Retinal pigment epithelial cell (primary cell): ENCODE measurements around the gene ENPP7.

Source experiments
- DNase-seq: peaks from one replicate; pipeline ENCODE4 v3.0.0-alpha.2; 2010; ENCODE audit warnings: low read depth
- H3K4me3 ChIP-seq: 2 replicates; pipeline ENCODE4 v1.5.1; 2011; ENCODE audit warnings: mild to moderate bottlenecking, low read length, control low read depth, moderate library complexity
- CTCF ChIP-seq: conservative IDR thresholded peaks from 2 replicates; pipeline ENCODE4 v1.5.1; 2011; ENCODE audit warnings: low read depth, low read length, control low read depth, inconsistent platforms

The ENPP7 gene

GRCh38 chr17:79695797-79696609 is 34.7 kb upstream of the ENPP7 start:
- DNase-seq: no peak
- no peak for TF ChIP-seq CTCF
- H3K4me3 ChIP-seq: no peak overlapping the region

GRCh38 chr17:79696610-79696982 is 34.1 kb upstream of the ENPP7 start:
- no peak for DNase-seq
- no peak overlapping the region for H3K4me3 ChIP-seq
- no peak for TF ChIP-seq CTCF

GRCh38 chr17:79698146-79698846 is 32.4 kb upstream of the ENPP7 start:
- no peak for DNase-seq
- TF ChIP-seq CTCF: no peak
- no peak overlapping the region for H3K4me3 ChIP-seq

GRCh38 chr17:79699386-79700036 is 31.2 kb upstream of the ENPP7 start:
- H3K4me3 ChIP-seq: no peak overlapping the region
- no peak for DNase-seq
- TF ChIP-seq CTCF: no peak

- no peak overlapping the region for H3K4me3 ChIP-seq
- no peak for DNase-seq
- TF ChIP-seq CTCF: no peak
These were observed 30.2 kb upstream of the ENPP7 start for GRCh38 chr17:79700592-79700991.

- no peak for DNase-seq
- H3K4me3 ChIP-seq: no peak overlapping the region
- peak; percentile 17 for TF ChIP-seq CTCF
These were observed 28.7 kb upstream of the ENPP7 start for GRCh38 chr17:79702034-79702433.
